Liver (tissue), 9 donors: ENCODE data around the gene SMCO4. TPM values are rescaled to one million over a fixed set of nuclear protein-coding genes. Genes with fewer than 3 reads are reported as not detected.

Experiments
- DNase-seq: peaks from one replicate; pipeline ENCODE4 v3.0.0-alpha.2; 2017; ENCODE audit warnings: low spot score
- H3K27ac ChIP-seq, 2 donors: one replicate each; pipeline ENCODE4 v1.7.0; 2013; ENCODE audit warnings: inconsistent platforms in 2 of 2, low read length in 2 of 2, control low read depth in 1 of 2, low read depth in 1 of 2, mild to moderate bottlenecking in 1 of 2
- H3K27me3 ChIP-seq, 4 donors: one replicate each; pipeline versions ENCODE4 v1.6.1 to v1.7.0; 2013; ENCODE audit warnings: low read length in 3 of 4, inconsistent platforms in 1 of 4, mild to moderate bottlenecking in 1 of 4, moderate library complexity in 1 of 4; ENCODE audit not compliant: control insufficient read depth in 4 of 4, insufficient read depth in 4 of 4
- H3K36me3 ChIP-seq, 4 donors: one replicate each; pipeline versions ENCODE4 v1.6.1 to v1.7.0; 2013; ENCODE audit warnings: low read length in 3 of 4, mild to moderate bottlenecking in 3 of 4, low read depth in 1 of 4, moderate library complexity in 1 of 4; ENCODE audit not compliant: control insufficient read depth in 4 of 4, insufficient read depth in 3 of 4
- H3K4me1 ChIP-seq, 4 donors: one replicate each; pipeline versions ENCODE4 v1.6.1 to v1.7.0; 2013; ENCODE audit warnings: low read length in 3 of 4, mild to moderate bottlenecking in 3 of 4, moderate library complexity in 1 of 4; ENCODE audit not compliant: control insufficient read depth in 4 of 4, insufficient read depth in 4 of 4
- H3K4me3 ChIP-seq, 3 donors: one replicate each; pipeline versions ENCODE4 v1.6.1 to v1.7.0; 2013; ENCODE audit warnings: low read length in 3 of 3, control low read depth in 1 of 3, low read depth in 1 of 3, mild to moderate bottlenecking in 1 of 3
- H3K9ac ChIP-seq, 2 donors: one replicate each; pipeline ENCODE4 v1.7.0; 2013; ENCODE audit warnings: low read length in 2 of 2, mild to moderate bottlenecking in 2 of 2, moderate library complexity in 2 of 2, control low read depth in 1 of 2, low read depth in 1 of 2
- H3K9me3 ChIP-seq, 4 donors: one replicate each; pipeline versions ENCODE4 v1.6.1 to v1.7.0; 2013; ENCODE audit warnings: low read length in 3 of 4; ENCODE audit not compliant: control insufficient read depth in 4 of 4
- ATF3 ChIP-seq: IDR thresholded peaks from 2 replicates; pipeline ENCODE4 v1.6.1; 2016; ENCODE audit warnings: antibody characterized with exemption
- CTCF ChIP-seq: fragments of 150-350 bp; IDR thresholded peaks from 2 replicates; pipeline ENCODE4 v1.5.1; 2017; ENCODE audit warnings: improper control_type of control experiment, low read depth, low read length; ENCODE audit not compliant: missing input control
- EGR1 ChIP-seq, 2 donors: IDR thresholded peaks; 2 replicates each; pipeline ENCODE4 v1.6.1; 2016 to 2018; ENCODE audit warnings: antibody characterized with exemption in 2 of 2, low read depth in 2 of 2
- FOXA1 ChIP-seq: IDR thresholded peaks from 2 replicates; pipeline ENCODE4 v1.6.1; 2016; ENCODE audit warnings: antibody characterized with exemption
- FOXA2 ChIP-seq: IDR thresholded peaks from 2 replicates; pipeline ENCODE4 v1.6.1; 2016; ENCODE audit warnings: antibody characterized with exemption
- GABPA ChIP-seq, 2 donors: IDR thresholded peaks in 1 of 2; conservative IDR thresholded peaks in 1 of 2; 2 replicates each; pipeline ENCODE4 v1.6.1; 2016; ENCODE audit warnings: antibody characterized with exemption in 2 of 2, mild to moderate bottlenecking in 1 of 2, moderate library complexity in 1 of 2
- HNF4A ChIP-seq, 2 donors: conservative IDR thresholded peaks; 2 replicates each; pipeline ENCODE4 v1.6.1; 2016; ENCODE audit warnings: antibody characterized with exemption in 2 of 2, mild to moderate bottlenecking in 2 of 2
- HNF4G ChIP-seq: IDR thresholded peaks from 2 replicates; pipeline ENCODE4 v1.6.1; 2016; ENCODE audit warnings: antibody characterized with exemption
- JUND ChIP-seq, 2 donors: IDR thresholded peaks; 2 replicates each; pipeline ENCODE4 v1.6.1; 2016; ENCODE audit warnings: antibody characterized with exemption in 2 of 2
- MAX ChIP-seq: IDR thresholded peaks from 2 replicates; pipeline ENCODE4 v1.6.1; 2016; ENCODE audit warnings: antibody characterized with exemption
- NR2F2 ChIP-seq: IDR thresholded peaks from 2 replicates; pipeline ENCODE4 v1.6.1; 2016; ENCODE audit warnings: antibody characterized with exemption
- RAD21 ChIP-seq, 2 donors: IDR thresholded peaks; 2 replicates each; pipeline ENCODE4 v1.6.1; 2016; ENCODE audit warnings: antibody characterized with exemption in 2 of 2, mild to moderate bottlenecking in 2 of 2
- REST ChIP-seq: IDR thresholded peaks from 2 replicates; pipeline ENCODE4 v1.6.1; 2016; ENCODE audit warnings: antibody characterized with exemption, mild to moderate bottlenecking
- RXRA ChIP-seq, 2 donors: IDR thresholded peaks; 2 replicates each; pipeline ENCODE4 v1.6.1; 2017 to 2018; ENCODE audit warnings: antibody characterized with exemption in 2 of 2, mild to moderate bottlenecking in 1 of 2
- SP1 ChIP-seq: IDR thresholded peaks from 2 replicates; pipeline ENCODE4 v1.6.1; 2018; ENCODE audit warnings: antibody characterized with exemption, mild to moderate bottlenecking
- TAF1 ChIP-seq: conservative IDR thresholded peaks from 2 replicates; pipeline ENCODE4 v1.6.1; 2016; ENCODE audit warnings: antibody characterized with exemption, mild to moderate bottlenecking
- YY1 ChIP-seq: IDR thresholded peaks from 2 replicates; pipeline ENCODE4 v1.6.1; 2016; ENCODE audit warnings: antibody characterized with exemption, mild to moderate bottlenecking
- ZBTB33 ChIP-seq: IDR thresholded peaks from 2 replicates; pipeline ENCODE4 v1.6.1; 2016; ENCODE audit warnings: antibody characterized with exemption
- WGBS: extraction: QIAGEN DNeasy Blood & Tissue Kit; methylation state at CpG from one replicate; pipeline ENCODE4 v1.1.7; 2013; 5-methylcytosine and 5-hydroxymethylcytosine counted together
- polyA plus RNA-seq, 2 donors: library from polyadenylated mRNA; stranded (reverse) in 1 of 2; unstranded in 1 of 2; fragments of 200-250 nt in 1 of 2; fragments of >200 nt in 1 of 2; fragmentation: Nextera tagmentation in 1 of 2; extraction: Ambion mirVana in 1 of 2; gene quantifications; one replicate each; pipeline versions ENCODE4 v1.2.1 to v1.2.3, GENCODE V29; 2013 to 2015
- total RNA-seq, 2 donors: library from RNA; depleted of rRNA; stranded (reverse); fragments of >200 nt; gene quantifications; one replicate each; pipeline ENCODE4 v1.2.3, GENCODE V29; 2014
- donor health status: healthy.
- donor health status: healthy.
- donor health status: healthy.
- donor health status: healthy.
- donor health status: healthy.

Gene SMCO4
- total and polyA plus RNA-seq, 4 donors = 21.2 to 98.8 (median 47.9) TPM

- TF ChIP-seq REST (no peak), HNF4A (conservative IDR thresholded peaks at IDR 0.05) (no peak), CTCF (no peak), FOXA2 (no peak), HNF4G (no peak), RAD21 (IDR thresholded peaks at IDR 0.05) (no peak), TAF1 (no peak)
Observed at GRCh38 chr11:93540337-93540736, 2.9 kb downstream of the SMCO4 start (continued).

GRCh38 chr11:93537767-93538261 is 5.4 kb downstream of the SMCO4 start:
- peaks cover 11 to 71% (median 35%) of the 10 kb centered on the region in 4 donors for H3K4me1 ChIP-seq
- peak overlapping the region; percentile 95 to 96 for H3K27ac ChIP-seq
- peak; percentile 70 to 81 for TF ChIP-seq JUND (IDR thresholded peaks at IDR 0.05)
- peak; percentile 96 for TF ChIP-seq SP1
- TF ChIP-seq HNF4A (conservative IDR thresholded peaks at IDR 0.05) = peak; percentile 74 to 89
- TF ChIP-seq NR2F2 = no peak
- TF ChIP-seq YY1 = peak; percentile 72
- TF ChIP-seq RAD21 (IDR thresholded peaks at IDR 0.05) = peak; percentile 58 to 61
- no peak for TF ChIP-seq HNF4G
- peak; percentile 78 for TF ChIP-seq TAF1
- peak; percentile 98 to 99 for TF ChIP-seq RXRA (IDR thresholded peaks at IDR 0.05)
- TF ChIP-seq FOXA1 = peak; percentile 76
- peak in 1 of 2 donors; percentile 73 for TF ChIP-seq GABPA (IDR thresholded peaks at IDR 0.05 in 1 of 2, conservative IDR thresholded peaks at IDR 0.05 in 1 of 2)
- no peak for TF ChIP-seq CTCF
- TF ChIP-seq ATF3 = no peak
- TF ChIP-seq EGR1 (IDR thresholded peaks at IDR 0.05; ENCODE audit: low read depth in 2 of 2) = peak in 1 of 2 donors; percentile 73
- peak; percentile 43 for TF ChIP-seq FOXA2
- TF ChIP-seq MAX = peak; percentile 91
- TF ChIP-seq ZBTB33 = peak; percentile 82
- peak; percentile 86 for TF ChIP-seq REST
- WGBS = 29% methylated on average over 14 of the region's 14 CpGs
- H3K9ac ChIP-seq = peak overlapping the region; percentile 56 to 61
- H3K27me3 ChIP-seq = no peaks in the 10 kb centered on the region
- no peaks in the 10 kb centered on the region for H3K9me3 ChIP-seq
- peak; percentile 47 for DNase-seq
- no peaks in the 10 kb centered on the region for H3K36me3 ChIP-seq
- H3K4me3 ChIP-seq = peak overlapping the region; percentile 16 to 71 (median 24)
